Nephron (organoid): Measurements from ENCODE around the gene TBC1D5.
"Not testable (repeated sequence)": the region's sequence is repeated elsewhere in the genome, so short reads cannot be mapped to it uniquely, and the experiment has no call there.

Source experiments
- H3K27ac Mint-ChIP-seq, 3 experiments: 2 replicates each; pipeline ENCODE4 v1.8.0; 2020; ENCODE audit warnings: mixed read lengths in 3 of 3, mild to moderate bottlenecking in 2 of 3, moderate library complexity in 1 of 3
- H3K27me3 Mint-ChIP-seq: 2 replicates; pipeline ENCODE4 v1.8.0; 2021; ENCODE audit warnings: low read depth, mild to moderate bottlenecking, moderate library complexity, mixed read lengths
- H3K36me3 Mint-ChIP-seq: 2 replicates; pipeline ENCODE4 v1.8.0; 2020; ENCODE audit warnings: low read depth, mixed read lengths
- H3K4me1 Mint-ChIP-seq: 2 replicates; pipeline ENCODE4 v1.8.0; 2020; ENCODE audit warnings: mixed read lengths
- H3K4me3 Mint-ChIP-seq, 3 experiments: 2 replicates each; pipeline ENCODE4 v1.8.0; 2020; ENCODE audit warnings: mild to moderate bottlenecking in 3 of 3, mixed read lengths in 3 of 3, moderate library complexity in 2 of 3
- H3K9me3 Mint-ChIP-seq: 2 replicates; pipeline ENCODE4 v1.8.0; 2020; ENCODE audit warnings: mixed read lengths
- CTCF ChIP-seq, 3 experiments: fragments of 200-600 bp; sonication (generic); IDR thresholded peaks; one replicate each; pipeline ENCODE4 v1.5.0; 2021; ENCODE audit warnings: antibody characterized with exemption in 3 of 3; ENCODE audit not compliant: unreplicated experiment in 3 of 3

The TBC1D5 gene

GRCh38 chr3:17507480-17507879 is 235.0 kb downstream of the TBC1D5 start:
- H3K27ac Mint-ChIP-seq: no peak overlapping the region
- H3K9me3 Mint-ChIP-seq: no peaks in the 10 kb centered on the region
- no peaks in the 10 kb centered on the region for H3K36me3 Mint-ChIP-seq
- H3K4me3 Mint-ChIP-seq: no peak overlapping the region
- no peaks in the 10 kb centered on the region for H3K27me3 Mint-ChIP-seq
- TF ChIP-seq CTCF (IDR thresholded peaks at IDR 0.05; ENCODE audit: unreplicated experiment in 3 of 3): no peak
- no peaks in the 10 kb centered on the region for H3K4me1 Mint-ChIP-seq

- no peaks in the 10 kb centered on the region for H3K9me3 Mint-ChIP-seq
- TF ChIP-seq CTCF (IDR thresholded peaks at IDR 0.05; ENCODE audit: unreplicated experiment in 3 of 3): no peak
- no peaks in the 10 kb centered on the region for H3K27me3 Mint-ChIP-seq
- H3K27ac Mint-ChIP-seq: no peak overlapping the region
- H3K36me3 Mint-ChIP-seq: no peaks in the 10 kb centered on the region
- H3K4me3 Mint-ChIP-seq: no peak overlapping the region
- no peaks in the 10 kb centered on the region for H3K4me1 Mint-ChIP-seq
These were observed 236.6 kb downstream of the TBC1D5 start for GRCh38 chr3:17505856-17506255.

- Mint-ChIP-seq H3K4me1 (no peaks in the 10 kb centered on the region), H3K9me3 (no peaks in the 10 kb centered on the region), H3K4me3 (no peak overlapping the region), H3K27me3 (no peaks in the 10 kb centered on the region), H3K27ac (no peak overlapping the region), H3K36me3 (no peaks in the 10 kb centered on the region)
- TF ChIP-seq CTCF (IDR thresholded peaks at IDR 0.05; ENCODE audit: unreplicated experiment in 3 of 3): no peak
These were observed 240.7 kb downstream of the TBC1D5 start for GRCh38 chr3:17501745-17502144.

- TF ChIP-seq CTCF (IDR thresholded peaks at IDR 0.05; ENCODE audit: unreplicated experiment in 3 of 3): no peak
- H3K4me1 Mint-ChIP-seq: no peaks in the 10 kb centered on the region
- peaks cover 4% of the 10 kb centered on the region for H3K9me3 Mint-ChIP-seq
- no peak overlapping the region for H3K27ac Mint-ChIP-seq
- H3K27me3 Mint-ChIP-seq: no peaks in the 10 kb centered on the region
- peaks cover 5% of the 10 kb centered on the region for H3K36me3 Mint-ChIP-seq
- no peak overlapping the region for H3K4me3 Mint-ChIP-seq
These were observed 241.8 kb downstream of the TBC1D5 start for GRCh38 chr3:17500618-17501017.

GRCh38 chr3:17494117-17494809 is 248.2 kb downstream of the TBC1D5 start:
- Mint-ChIP-seq H3K4me3 (no peak overlapping the region), H3K9me3 (peaks cover 43% of the 10 kb centered on the region), H3K27me3 (no peaks in the 10 kb centered on the region), H3K4me1 (no peaks in the 10 kb centered on the region), H3K27ac (no peak overlapping the region), H3K36me3 (peaks cover 49% of the 10 kb centered on the region)
- TF ChIP-seq CTCF (IDR thresholded peaks at IDR 0.05; ENCODE audit: unreplicated experiment in 3 of 3): no peak

GRCh38 chr3:17491601-17492000 is 250.8 kb downstream of the TBC1D5 start:
- H3K4me3 Mint-ChIP-seq: no peak overlapping the region
- H3K27me3 Mint-ChIP-seq: no peaks in the 10 kb centered on the region
- TF ChIP-seq CTCF (IDR thresholded peaks at IDR 0.05; ENCODE audit: unreplicated experiment in 3 of 3): no peak
- no peak overlapping the region for H3K27ac Mint-ChIP-seq
- H3K36me3 Mint-ChIP-seq: peaks cover 51% of the 10 kb centered on the region
- H3K9me3 Mint-ChIP-seq: peaks cover 53% of the 10 kb centered on the region
- H3K4me1 Mint-ChIP-seq: no peaks in the 10 kb centered on the region

- Mint-ChIP-seq H3K36me3 (peaks cover 51% of the 10 kb centered on the region), H3K9me3 (peaks cover 53% of the 10 kb centered on the region)
- H3K27ac Mint-ChIP-seq, H3K4me1 Mint-ChIP-seq, H3K27me3 Mint-ChIP-seq, H3K4me3 Mint-ChIP-seq: not testable (repeated sequence)
These were observed 251.2 kb downstream of the TBC1D5 start for GRCh38 chr3:17491190-17491589.
